ENCODE measurements around the gene C9orf57.

GRCh38 chr9:72089451-72090130 lies 29.2 kb upstream of the C9orf57 start:
- TF ChIP-seq FOXA1 (IDR thresholded peaks at IDR 0.05) (no peak), FOXK2 (IDR thresholded peaks at IDR 0.05) (no peak), BHLHE40 (IDR thresholded peaks at IDR 0.05; ENCODE audit: borderline replicate concordance) (no peak), TARDBP (IDR thresholded peaks at IDR 0.05) (no peak), L3MBTL2 (conservative IDR thresholded peaks at IDR 0.05) (no peak), NFRKB (IDR thresholded peaks at IDR 0.05) (no peak), HDGF (IDR thresholded peaks at IDR 0.05; ENCODE audit: borderline replicate concordance) (no peak), FOXM1 (IDR thresholded peaks at IDR 0.05; ENCODE audit: borderline replicate concordance) (no peak), SUZ12 (IDR thresholded peaks at IDR 0.05) (no peak), PKNOX1 (IDR thresholded peaks at IDR 0.05) (no peak), LEF1 (IDR thresholded peaks at IDR 0.05; ENCODE audit: borderline replicate concordance) (no peak), SP1 (IDR thresholded peaks at IDR 0.05) (no peak), ELF4 (IDR thresholded peaks at IDR 0.05) (no peak), ARNT (IDR thresholded peaks at IDR 0.05) (no peak)

Measured in HEK293T (cell line).